Islet precursor cell (in vitro differentiated cells): ENCODE measurements around the gene LPGAT1.

Experiments
- DNase-seq: peaks from one replicate; pipeline ENCODE4 v3.0.0-alpha.2; 2018

Gene LPGAT1

GRCh38 chr1:211827051-211827450, 3.5 kb downstream of the LPGAT1 start:
- DNase-seq = no peak

GRCh38 chr1:211825980-211826379, 4.6 kb downstream of the LPGAT1 start:
- DNase-seq = no peak

GRCh38 chr1:211822677-211823407, 7.7 kb downstream of the LPGAT1 start:
- no peak for DNase-seq

GRCh38 chr1:211816586-211816985, 14.0 kb downstream of the LPGAT1 start:
- no peak for DNase-seq

GRCh38 chr1:211814313-211814712, 16.2 kb downstream of the LPGAT1 start:
- DNase-seq = no peak

- no peak for DNase-seq
Measured at GRCh38 chr1:211813590-211813989, 17.0 kb downstream of the LPGAT1 start.

- DNase-seq = no peak
Measured at GRCh38 chr1:211812584-211812983, 18.0 kb downstream of the LPGAT1 start.

- DNase-seq = no peak
Measured at GRCh38 chr1:211811848-211812247, 18.7 kb downstream of the LPGAT1 start.

GRCh38 chr1:211811126-211811525, 19.4 kb downstream of the LPGAT1 start:
- no peak for DNase-seq

GRCh38 chr1:211808475-211808874, 22.1 kb downstream of the LPGAT1 start:
- DNase-seq = no peak

- no peak for DNase-seq
Measured at GRCh38 chr1:211804915-211805314, 25.6 kb downstream of the LPGAT1 start.

- no peak for DNase-seq
Measured at GRCh38 chr1:211800925-211801607, 29.5 kb downstream of the LPGAT1 start.

- DNase-seq = no peak
Measured at GRCh38 chr1:211797994-211798393, 32.6 kb downstream of the LPGAT1 start.

GRCh38 chr1:211791979-211792378, 38.6 kb downstream of the LPGAT1 start:
- DNase-seq = no peak

GRCh38 chr1:211789641-211790464, 40.7 kb downstream of the LPGAT1 start:
- DNase-seq = no peak

GRCh38 chr1:211788626-211789025, 41.9 kb downstream of the LPGAT1 start:
- no peak for DNase-seq

GRCh38 chr1:211783897-211784296, 46.7 kb downstream of the LPGAT1 start:
- no peak for DNase-seq

GRCh38 chr1:211783266-211783665, 47.3 kb downstream of the LPGAT1 start:
- DNase-seq = no peak

GRCh38 chr1:211781260-211781659, 49.3 kb downstream of the LPGAT1 start:
- DNase-seq = no peak

GRCh38 chr1:211775170-211775569, 55.4 kb downstream of the LPGAT1 start:
- DNase-seq = no peak

GRCh38 chr1:211764701-211765100, 65.9 kb downstream of the LPGAT1 start:
- DNase-seq = no peak

- DNase-seq = no peak
Measured at GRCh38 chr1:211762206-211762605, 68.4 kb downstream of the LPGAT1 start.

- DNase-seq = no peak
Measured at GRCh38 chr1:211761400-211761799, 69.2 kb downstream of the LPGAT1 start.
